Stimulated activated naive CD8-positive, alpha-beta T cell treated with anti-CD3 and anti-CD28 coated beads, Interleukin-15, amount 100 ng/mL, for 72 hours (primary cell): Measurements from ENCODE around the gene MAP3K5.
A peak's percentile ranks its signal among the peaks of the same experiment; 100 is the strongest.

Source experiments
- ATAC-seq: fragments of 150-1000 bp; cut with Tn5 transposase; 2 replicates; pipeline ENCODE4 v1.10.0; 2021; ENCODE audit warnings: mild to moderate bottlenecking, moderate library complexity
- DNase-seq, 2 donors: peaks; one replicate each; pipeline ENCODE4 v3.0.0; 2021 to 2022
- H3K27ac Mint-ChIP-seq, 2 donors: one replicate each; pipeline ENCODE4 v1.8.0; 2022; ENCODE audit warnings: mild to moderate bottlenecking in 2 of 2, mixed read lengths in 2 of 2, moderate library complexity in 2 of 2
- H3K27me3 Mint-ChIP-seq: one replicate; pipeline ENCODE4 v1.8.0; 2022; ENCODE audit warnings: mixed read lengths
- H3K4me1 Mint-ChIP-seq: one replicate; pipeline ENCODE4 v1.8.0; 2022; ENCODE audit warnings: mild to moderate bottlenecking, mixed read lengths
- H3K4me3 Mint-ChIP-seq, 2 donors: one replicate each; pipeline ENCODE4 v1.8.0; 2022; ENCODE audit warnings: mild to moderate bottlenecking in 2 of 2, mixed read lengths in 2 of 2, moderate library complexity in 1 of 2
- H3K9me3 Mint-ChIP-seq, 2 donors: one replicate each; pipeline ENCODE4 v1.8.0; 2022; ENCODE audit warnings: mixed read lengths in 2 of 2

The MAP3K5 gene

DNA sequence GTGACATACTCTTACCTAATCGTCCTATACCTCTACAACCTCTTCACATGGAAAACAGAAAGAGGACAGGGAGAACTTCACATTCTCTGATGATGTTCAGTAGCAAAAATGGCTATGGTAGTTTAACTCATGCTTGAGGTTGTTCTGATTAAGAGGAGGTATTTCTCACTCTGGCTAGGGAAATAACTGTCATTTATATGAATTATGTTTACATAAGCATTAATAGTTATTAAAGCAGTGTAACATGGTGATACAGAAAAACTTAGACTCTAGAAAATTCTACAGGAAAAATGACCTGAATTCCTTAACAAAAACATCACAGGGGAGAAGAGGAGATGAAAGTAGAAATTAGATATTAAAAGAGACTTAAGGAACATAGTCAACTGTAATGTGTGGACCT is 57.3 kb downstream of the MAP3K5 start:
- Mint-ChIP-seq H3K27me3 (no peaks in the 10 kb centered on the region), H3K4me3 (no peak overlapping the region), H3K4me1 (peaks cover 10% of the 10 kb centered on the region), H3K9me3 (peaks cover 0 to 4% of the 10 kb centered on the region in 2 donors), H3K27ac (no peak overlapping the region)
- DNase-seq (no peak), ATAC-seq (no peak)

DNA sequence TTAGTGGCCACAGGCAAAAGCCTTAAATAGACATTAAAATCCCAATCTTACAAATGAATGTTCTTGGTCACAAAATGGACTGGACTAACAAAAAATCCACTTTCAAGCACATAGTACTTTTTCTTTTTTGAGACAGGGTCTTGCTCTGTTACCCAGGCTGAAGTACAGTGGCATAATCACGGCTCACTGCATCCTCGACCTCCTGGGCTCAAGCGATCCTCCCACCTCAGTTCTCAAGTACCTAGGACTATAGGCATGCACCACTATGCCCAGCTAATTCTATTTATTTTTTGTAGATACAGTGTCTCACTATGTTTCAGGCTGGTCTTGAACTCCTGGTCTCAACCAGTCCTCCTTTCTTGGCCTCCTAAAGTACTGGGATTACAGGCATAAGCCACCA is 59.4 kb downstream of the MAP3K5 start:
- Mint-ChIP-seq H3K27me3 (no peaks in the 10 kb centered on the region), H3K9me3 (peaks cover 0 to 12% of the 10 kb centered on the region in 2 donors), H3K4me3 (no peak overlapping the region), H3K4me1 (peaks cover 12% of the 10 kb centered on the region), H3K27ac (no peak overlapping the region)
- no peak for ATAC-seq
- DNase-seq: no peak

DNA sequence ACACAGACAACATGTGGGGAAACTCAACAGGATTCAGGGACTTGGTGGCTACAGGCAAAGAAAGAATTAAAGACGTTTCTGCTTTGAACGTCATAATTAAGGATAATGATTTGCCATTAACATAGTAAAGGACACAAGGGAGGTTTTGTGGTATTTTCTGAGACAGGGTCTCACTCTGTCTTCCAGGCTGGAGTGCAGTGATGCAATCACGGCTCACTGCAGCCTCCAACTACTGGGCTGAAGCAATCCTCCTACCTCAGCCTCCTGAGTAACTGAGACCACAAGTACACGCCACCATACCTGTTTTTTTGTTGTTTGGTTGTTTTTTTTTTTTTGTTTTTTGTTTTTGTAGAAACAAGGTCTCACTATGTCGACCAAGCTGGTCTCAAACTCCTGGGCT is 62.4 kb downstream of the MAP3K5 start:
- ATAC-seq (no peak), DNase-seq (no peak)
- Mint-ChIP-seq H3K4me1 (peaks cover 14% of the 10 kb centered on the region), H3K27me3 (no peaks in the 10 kb centered on the region), H3K9me3 (peaks cover 0 to 12% of the 10 kb centered on the region in 2 donors), H3K4me3 (no peak overlapping the region), H3K27ac (no peak overlapping the region)

DNA sequence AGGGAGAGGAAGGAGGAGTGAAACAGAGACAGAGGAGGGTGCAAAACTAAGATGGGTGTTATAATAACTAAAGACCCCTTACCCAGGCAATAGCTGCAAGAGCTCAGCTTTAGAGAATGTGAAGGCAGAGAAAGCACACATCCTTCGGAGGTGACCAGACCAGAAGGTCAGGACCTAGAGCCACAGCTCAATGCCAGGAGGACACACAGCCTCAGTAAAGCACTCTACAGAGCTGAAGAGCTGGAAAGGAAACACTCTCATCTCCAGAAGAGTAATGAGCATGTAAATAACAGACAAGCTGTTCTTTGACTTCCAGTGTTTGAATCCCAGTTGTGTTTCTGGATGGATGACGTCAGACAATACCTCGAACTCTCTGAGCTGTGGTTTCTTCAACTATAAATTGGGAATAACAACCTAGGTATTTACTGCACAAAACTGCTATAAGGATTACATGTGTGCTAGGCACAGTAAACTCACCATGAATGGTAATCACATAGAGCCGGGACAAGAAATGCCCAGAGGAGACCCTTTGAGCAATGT is 63.2 kb downstream of the MAP3K5 start:
- no peaks in the 10 kb centered on the region for H3K27me3 Mint-ChIP-seq
- peaks cover 22% of the 10 kb centered on the region for H3K4me1 Mint-ChIP-seq
- H3K27ac Mint-ChIP-seq: no peak overlapping the region
- no peak overlapping the region for H3K4me3 Mint-ChIP-seq
- DNase-seq (no peak), ATAC-seq (no peak)
- peaks cover 0 to 12% of the 10 kb centered on the region in 2 donors for H3K9me3 Mint-ChIP-seq

DNA sequence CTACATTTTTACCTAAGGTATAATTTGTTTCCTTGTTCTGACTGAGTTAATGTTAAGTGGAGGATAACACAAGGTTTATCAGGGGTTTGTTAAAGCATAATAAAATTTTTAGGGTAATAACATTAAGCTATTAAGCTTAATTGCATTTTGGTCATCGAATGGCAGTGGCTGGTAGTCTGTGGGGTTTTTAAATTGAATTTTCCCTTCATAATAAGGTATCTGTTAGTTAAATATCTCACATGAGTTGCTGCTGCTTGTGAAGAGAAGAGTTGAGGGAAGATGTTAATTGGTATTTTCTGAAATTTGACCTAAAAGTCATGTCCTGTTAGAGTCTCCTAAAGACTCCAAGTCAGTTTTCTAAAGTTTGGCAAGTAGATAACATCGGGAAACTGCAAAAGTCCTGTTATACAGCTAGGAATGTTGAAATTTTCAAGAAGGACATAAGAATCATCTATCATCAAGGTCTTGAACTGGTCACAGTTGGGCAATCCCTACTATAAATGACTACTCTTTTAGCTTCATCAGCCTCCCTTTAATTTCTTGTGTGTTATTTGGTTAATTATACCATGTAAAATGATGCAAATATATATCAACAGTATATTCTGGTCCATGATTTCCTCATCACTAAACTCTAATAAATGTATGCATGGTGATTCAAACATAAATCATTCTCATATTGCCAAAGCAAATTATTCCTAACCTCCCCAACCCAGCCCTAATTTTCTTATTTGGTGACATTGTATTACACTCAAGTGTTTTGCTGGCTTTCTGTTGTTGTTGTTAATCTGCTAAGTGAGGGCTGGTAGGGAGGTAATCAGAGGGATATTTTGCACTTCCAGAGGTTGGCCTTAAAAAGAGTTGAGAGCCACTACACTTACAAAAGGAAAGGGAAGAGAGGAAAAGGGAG is 64.0 kb downstream of the MAP3K5 start:
- Mint-ChIP-seq H3K4me3 (no peak overlapping the region), H3K9me3 (peaks cover 0 to 12% of the 10 kb centered on the region in 2 donors), H3K27me3 (no peaks in the 10 kb centered on the region), H3K4me1 (peaks cover 29% of the 10 kb centered on the region), H3K27ac (no peak overlapping the region)
- DNase-seq (no peak), ATAC-seq (no peak)

DNA sequence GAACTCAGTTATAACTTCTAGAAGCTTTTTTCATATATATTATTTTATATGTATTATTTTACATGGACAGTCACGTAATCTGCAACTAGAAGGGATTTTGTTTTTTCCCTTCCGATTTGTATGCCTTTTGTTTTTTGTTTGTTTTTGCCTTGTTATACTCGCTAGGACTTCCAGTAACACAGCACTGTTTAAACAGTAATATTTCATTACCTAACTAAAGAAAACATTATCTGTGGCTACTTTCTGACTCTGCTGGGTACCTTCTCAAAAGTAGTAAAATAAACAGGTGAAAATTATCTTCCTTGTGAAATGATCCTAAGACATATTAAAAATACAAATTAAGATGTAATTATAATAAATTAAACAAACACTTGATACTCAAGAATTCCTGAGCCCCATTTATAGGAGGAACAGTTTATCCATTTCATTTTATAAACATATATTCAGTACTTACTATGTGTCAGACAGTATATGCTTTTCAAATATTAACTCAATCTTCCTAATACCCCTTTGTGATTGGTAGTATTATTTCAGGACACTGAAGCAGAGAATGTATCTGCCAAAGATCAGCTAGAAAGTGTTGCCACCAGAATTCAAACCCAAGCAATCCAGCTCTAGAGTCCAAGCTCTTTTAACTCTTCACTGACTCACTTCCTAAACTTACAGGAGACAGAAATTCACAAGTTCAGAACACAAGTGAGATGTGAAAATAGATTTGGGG is 65.3 kb downstream of the MAP3K5 start:
- no peak for DNase-seq
- Mint-ChIP-seq H3K27me3 (no peaks in the 10 kb centered on the region), H3K27ac (no peak overlapping the region), H3K4me3 (no peak overlapping the region), H3K4me1 (peaks cover 30% of the 10 kb centered on the region), H3K9me3 (peaks cover 0 to 12% of the 10 kb centered on the region in 2 donors)
- no peak for ATAC-seq

DNA sequence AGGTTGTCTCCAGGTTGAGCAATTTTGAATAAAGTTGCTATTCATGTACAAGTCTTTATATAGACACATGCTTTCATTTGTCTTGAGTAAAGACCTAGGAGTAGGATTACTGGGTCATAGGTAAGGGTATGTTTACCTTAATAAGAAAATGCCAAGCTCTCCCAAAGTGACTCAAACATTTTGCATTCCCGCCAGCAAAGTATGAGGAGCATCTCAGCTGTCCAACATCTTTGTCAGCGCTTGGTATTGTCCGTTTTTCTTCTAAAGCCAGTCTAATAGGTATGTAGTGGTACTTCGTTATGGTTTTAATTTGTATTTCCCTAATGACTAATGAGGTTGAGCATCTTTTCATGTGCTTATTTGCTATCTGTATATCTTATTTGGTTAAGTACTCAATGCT is 67.2 kb downstream of the MAP3K5 start:
- H3K27ac Mint-ChIP-seq: no peak overlapping the region
- H3K4me1 Mint-ChIP-seq: peaks cover 29% of the 10 kb centered on the region

DNA sequence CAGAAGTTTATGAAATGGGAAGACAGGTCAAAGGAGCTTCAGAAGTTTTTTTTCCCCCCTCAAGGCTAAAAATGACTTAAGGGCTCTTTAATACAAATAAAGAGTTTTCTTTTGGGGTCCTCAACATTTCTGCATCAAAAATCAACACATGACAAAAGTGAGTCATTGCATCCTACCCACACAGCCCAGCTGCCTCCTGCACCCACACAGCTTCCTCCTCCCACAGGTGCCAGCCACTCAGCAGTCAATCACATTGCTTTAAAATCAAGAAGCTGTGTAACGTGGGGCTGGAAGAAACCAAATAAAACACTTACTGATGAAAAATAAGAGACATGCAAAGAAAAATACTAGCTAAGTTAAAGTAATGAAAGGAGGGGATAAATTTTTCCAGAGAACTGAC is 68.5 kb downstream of the MAP3K5 start:
- DNase-seq: peak; percentile 17 to 26
- Mint-ChIP-seq H3K9me3 (no peaks in the 10 kb centered on the region), H3K4me3 (peak overlapping the region; percentile 44 to 59), H3K4me1 (peaks cover 37% of the 10 kb centered on the region), H3K27ac (no peak overlapping the region), H3K27me3 (no peaks in the 10 kb centered on the region)
- ATAC-seq: peak; percentile 82

More for the DNA sequence above, 67.2 kb downstream of the MAP3K5 start:
- DNase-seq (no peak), ATAC-seq (no peak)
- Mint-ChIP-seq H3K4me3 (no peak overlapping the region), H3K27me3 (no peaks in the 10 kb centered on the region), H3K9me3 (peaks cover 0 to 9% of the 10 kb centered on the region in 2 donors)

DNA sequence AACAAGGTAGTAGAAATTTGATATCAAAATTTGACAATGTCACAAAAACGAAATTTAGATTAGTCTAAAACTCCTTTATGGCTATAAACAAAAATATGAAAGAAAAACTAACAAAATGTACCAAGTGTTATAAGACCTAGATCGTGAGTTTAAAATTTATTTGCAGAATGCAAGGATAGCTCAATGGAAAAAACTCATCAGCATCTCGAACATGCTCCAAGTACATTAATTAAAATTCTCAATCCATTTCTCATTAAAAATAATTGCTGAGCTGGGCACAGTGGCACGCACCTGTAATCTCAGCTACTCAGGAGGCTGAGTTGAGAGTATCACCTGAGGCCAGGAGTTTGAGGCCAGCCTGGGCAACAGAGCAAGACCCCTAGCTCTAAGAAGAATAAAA is 70.8 kb downstream of the MAP3K5 start:
- Mint-ChIP-seq H3K4me3 (no peak overlapping the region), H3K27ac (no peak overlapping the region), H3K4me1 (peaks cover 44% of the 10 kb centered on the region), H3K9me3 (no peaks in the 10 kb centered on the region), H3K27me3 (no peaks in the 10 kb centered on the region)
- ATAC-seq (no peak), DNase-seq (no peak)

DNA sequence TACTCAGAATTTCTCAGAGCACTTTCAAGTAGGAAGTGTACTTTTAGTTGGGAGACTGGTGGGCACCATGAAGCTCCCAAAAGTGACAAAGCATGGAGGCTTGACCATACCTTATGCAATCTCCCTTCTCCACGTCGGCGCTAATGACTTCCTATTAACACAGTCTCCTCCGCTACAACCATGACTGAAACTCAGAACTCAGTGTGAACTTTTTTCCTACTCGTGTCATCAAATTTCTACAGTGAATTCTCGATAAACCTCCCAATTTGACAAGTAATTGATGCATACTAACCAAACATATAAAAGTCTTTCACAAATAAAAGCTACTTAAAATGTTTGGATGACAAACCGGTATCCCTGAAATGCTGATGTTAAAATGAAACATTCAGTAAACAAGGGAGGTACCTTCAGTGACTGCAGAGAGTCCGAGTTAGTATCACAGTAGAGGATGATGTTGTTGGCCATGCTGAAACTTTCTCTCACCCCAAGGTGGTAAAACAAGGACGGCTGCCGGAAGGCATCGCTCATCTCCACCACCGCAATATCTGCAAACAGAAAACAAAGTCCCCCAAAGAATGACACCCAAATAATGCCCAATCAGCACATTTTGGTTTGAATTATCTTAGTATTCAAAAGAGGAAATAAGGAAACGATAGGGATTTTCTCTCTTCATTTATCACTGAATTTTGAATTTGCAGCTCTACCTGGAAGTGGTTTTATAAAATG is 72.1 kb downstream of the MAP3K5 start:
- DNase-seq (no peak), ATAC-seq (no peak)
- H3K27ac Mint-ChIP-seq: peak overlapping the region in 1 of 2 donors; percentile 49
- peaks cover 44% of the 10 kb centered on the region for H3K4me1 Mint-ChIP-seq
- H3K9me3 Mint-ChIP-seq: no peaks in the 10 kb centered on the region
- no peak overlapping the region for H3K4me3 Mint-ChIP-seq
- H3K27me3 Mint-ChIP-seq: no peaks in the 10 kb centered on the region

DNA sequence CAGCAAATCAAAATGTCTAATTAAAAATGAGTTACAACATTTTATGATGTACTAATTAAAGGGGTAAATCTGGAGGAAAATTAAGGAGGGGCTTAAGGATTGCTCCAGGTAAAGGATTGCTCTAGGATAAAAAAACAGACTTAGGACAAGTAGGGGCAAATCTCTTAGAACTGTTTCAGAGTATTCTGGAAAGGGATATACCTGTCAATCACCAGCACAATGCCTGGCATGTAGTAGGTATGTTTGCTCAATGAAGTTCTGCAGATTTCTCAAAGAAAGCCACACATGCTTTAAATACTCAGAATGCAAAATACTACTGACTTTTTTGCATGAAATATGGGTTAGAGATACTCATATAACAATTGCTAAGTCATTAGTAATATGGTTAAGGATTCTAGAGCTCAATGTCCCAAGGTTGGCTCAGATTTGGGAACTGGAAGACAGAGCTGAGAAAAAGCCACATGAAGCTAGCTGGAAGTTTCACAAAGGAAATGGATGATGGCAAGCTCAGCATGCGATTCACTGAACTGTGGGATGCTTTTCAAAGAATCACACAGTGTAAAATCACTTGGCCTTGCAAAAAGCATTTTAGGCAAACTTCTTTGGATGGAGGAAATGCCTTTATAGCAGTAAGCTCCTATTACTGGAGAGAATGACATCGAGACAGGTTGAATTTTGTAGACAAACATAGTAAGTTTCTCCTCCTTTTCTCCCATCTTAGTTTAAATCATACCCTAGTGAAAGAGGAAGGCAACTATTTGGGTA is 72.8 kb downstream of the MAP3K5 start:
- ATAC-seq: no peak

DNA sequence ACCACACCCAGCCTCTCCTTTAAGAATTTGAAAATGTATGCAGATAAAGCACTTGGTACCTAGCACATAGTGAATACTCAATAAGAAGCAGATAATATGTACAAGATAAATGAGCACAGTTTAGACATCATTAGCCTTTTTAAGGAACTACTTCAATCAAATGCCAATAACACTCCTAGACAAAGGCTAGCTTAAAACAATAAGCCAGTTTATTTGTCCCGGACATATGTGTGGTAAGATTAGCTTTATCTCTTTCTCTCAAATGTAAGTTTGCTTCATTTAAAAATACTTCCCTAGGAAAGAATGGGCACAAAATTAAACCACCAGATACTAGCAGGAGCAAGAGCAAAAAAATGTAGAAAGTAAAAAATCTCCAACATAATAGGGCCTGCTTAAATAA is 73.8 kb downstream of the MAP3K5 start:
- ATAC-seq (no peak), DNase-seq (no peak)
- Mint-ChIP-seq H3K27ac (peak overlapping the region in 1 of 2 donors; percentile 19), H3K27me3 (no peaks in the 10 kb centered on the region), H3K9me3 (peaks cover 0 to 2% of the 10 kb centered on the region in 2 donors), H3K4me1 (peaks cover 28% of the 10 kb centered on the region), H3K4me3 (no peak overlapping the region)

More for the DNA sequence above, 72.8 kb downstream of the MAP3K5 start:
- Mint-ChIP-seq H3K27ac (peak overlapping the region in 1 of 2 donors; percentile 49), H3K27me3 (no peaks in the 10 kb centered on the region), H3K4me1 (peaks cover 38% of the 10 kb centered on the region), H3K4me3 (no peak overlapping the region), H3K9me3 (no peaks in the 10 kb centered on the region)
- no peak for DNase-seq

DNA sequence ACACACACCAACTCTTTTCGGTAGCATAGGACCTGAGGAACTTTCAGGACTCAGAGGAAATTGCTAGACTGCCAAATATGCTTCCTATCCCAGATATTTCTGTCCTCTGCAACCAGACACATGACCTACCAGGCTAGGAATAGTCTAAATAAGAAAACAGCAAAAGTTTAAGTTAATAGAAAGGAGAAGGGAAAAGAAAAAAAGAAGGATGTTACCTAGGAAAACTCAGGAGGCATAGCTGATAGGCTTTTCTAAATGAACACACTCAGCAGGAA is 74.6 kb downstream of the MAP3K5 start:
- ATAC-seq (no peak), DNase-seq (no peak)
- peaks cover 8 to 11% of the 10 kb centered on the region in 2 donors for H3K9me3 Mint-ChIP-seq
- H3K27me3 Mint-ChIP-seq: no peaks in the 10 kb centered on the region
- no peak overlapping the region for H3K27ac Mint-ChIP-seq
- peaks cover 25% of the 10 kb centered on the region for H3K4me1 Mint-ChIP-seq
- no peak overlapping the region for H3K4me3 Mint-ChIP-seq

DNA sequence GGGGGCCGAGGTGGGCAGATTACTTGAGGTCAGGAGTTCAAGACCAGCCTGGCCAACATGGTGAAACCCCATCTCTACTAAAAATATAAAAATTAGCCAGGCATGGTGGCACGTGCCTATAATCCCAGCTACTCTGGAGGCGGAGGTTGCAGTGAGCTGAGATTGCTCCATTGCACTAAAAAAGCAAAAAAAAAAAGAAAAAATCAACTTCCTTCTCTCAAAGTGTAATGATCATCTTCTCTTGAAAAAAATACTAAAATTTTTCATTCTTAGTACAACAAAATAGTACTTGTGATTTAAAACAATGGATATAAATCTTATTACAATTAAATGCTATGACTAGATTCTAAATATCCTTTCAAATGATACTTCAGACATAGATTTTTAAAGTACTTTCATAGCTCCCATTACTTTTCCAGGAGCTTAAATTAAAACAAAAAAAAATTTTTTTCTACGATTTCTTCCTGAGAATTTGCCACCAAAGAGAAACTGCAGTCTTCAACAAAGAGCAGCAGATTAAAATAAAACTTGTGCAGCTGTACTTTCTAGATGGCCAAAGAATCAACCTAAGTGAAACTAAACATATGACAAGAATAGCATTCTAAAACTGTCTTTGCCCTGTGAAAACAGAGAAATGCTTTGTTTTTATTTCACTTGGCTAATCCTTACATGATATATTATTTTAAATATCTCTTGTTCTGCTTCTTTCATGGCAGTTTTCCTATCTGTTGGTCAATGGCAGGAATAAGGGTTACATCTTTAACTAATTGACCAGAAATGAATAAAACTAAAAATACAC is 75.2 kb downstream of the MAP3K5 start:
- H3K4me1 Mint-ChIP-seq: peaks cover 25% of the 10 kb centered on the region
- H3K27me3 Mint-ChIP-seq: no peaks in the 10 kb centered on the region
- H3K4me3 Mint-ChIP-seq: no peak overlapping the region
- ATAC-seq (no peak), DNase-seq (no peak)
- H3K27ac Mint-ChIP-seq: no peak overlapping the region
- H3K9me3 Mint-ChIP-seq: peaks cover 9 to 12% of the 10 kb centered on the region in 2 donors
